ENCODE results near the gene ARHGAP19.

ARHGAP19 gene

DNA sequence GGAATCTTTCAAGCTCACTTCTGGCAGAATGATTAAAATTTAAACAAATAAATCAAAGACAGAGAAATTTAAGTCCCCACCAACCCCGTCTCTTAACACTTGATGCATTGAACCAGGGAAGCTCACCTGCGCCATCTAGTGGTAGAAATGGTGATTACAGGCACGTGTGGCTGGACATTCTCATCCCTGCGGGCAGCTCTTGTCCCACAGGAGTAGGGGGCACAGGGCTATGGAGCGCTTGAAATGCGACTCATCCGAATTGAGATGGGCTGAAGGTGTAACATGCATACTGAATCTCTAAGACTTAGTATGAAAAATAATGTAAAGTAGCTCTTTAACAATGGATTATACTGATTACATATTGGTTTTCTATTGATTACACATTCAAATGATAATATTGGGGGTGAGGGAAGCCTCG, 81.9 kb downstream of the ARHGAP19 start:
- ATAC-seq: peak; percentile 93
- TF ChIP-seq, protein P1, sequence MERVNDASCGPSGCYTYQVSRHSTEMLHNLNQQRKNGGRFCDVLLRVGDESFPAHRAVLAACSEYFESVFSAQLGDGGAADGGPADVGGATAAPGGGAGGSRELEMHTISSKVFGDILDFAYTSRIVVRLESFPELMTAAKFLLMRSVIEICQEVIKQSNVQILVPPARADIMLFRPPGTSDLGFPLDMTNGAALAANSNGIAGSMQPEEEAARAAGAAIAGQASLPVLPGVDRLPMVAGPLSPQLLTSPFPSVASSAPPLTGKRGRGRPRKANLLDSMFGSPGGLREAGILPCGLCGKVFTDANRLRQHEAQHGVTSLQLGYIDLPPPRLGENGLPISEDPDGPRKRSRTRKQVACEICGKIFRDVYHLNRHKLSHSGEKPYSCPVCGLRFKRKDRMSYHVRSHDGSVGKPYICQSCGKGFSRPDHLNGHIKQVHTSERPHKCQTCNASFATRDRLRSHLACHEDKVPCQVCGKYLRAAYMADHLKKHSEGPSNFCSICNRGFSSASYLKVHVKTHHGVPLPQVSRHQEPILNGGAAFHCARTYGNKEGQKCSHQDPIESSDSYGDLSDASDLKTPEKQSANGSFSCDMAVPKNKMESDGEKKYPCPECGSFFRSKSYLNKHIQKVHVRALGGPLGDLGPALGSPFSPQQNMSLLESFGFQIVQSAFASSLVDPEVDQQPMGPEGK (CRISPR knock-in tag; IDR thresholded peaks at IDR 0.05; ENCODE audit: borderline replicate concordance): no peak
- TF ChIP-seq ZNF8 (CRISPR knock-in tag; IDR thresholded peaks at IDR 0.05) (no peak), ESRRG (CRISPR knock-in tag; IDR thresholded peaks at IDR 0.05) (no peak), PPARA (CRISPR knock-in tag; IDR thresholded peaks at IDR 0.05; ENCODE audit: borderline replicate concordance) (no peak), BACH2 (CRISPR knock-in tag; IDR thresholded peaks at IDR 0.05; ENCODE audit: borderline replicate concordance) (no peak), RARB (CRISPR knock-in tag; IDR thresholded peaks at IDR 0.05) (no peak), TSHZ2 (CRISPR knock-in tag; IDR thresholded peaks at IDR 0.05) (no peak), CSDC2 (CRISPR knock-in tag; IDR thresholded peaks at IDR 0.05) (no peak), CREB5 (CRISPR knock-in tag; IDR thresholded peaks at IDR 0.05; ENCODE audit: low read depth) (no peak)

DNA sequence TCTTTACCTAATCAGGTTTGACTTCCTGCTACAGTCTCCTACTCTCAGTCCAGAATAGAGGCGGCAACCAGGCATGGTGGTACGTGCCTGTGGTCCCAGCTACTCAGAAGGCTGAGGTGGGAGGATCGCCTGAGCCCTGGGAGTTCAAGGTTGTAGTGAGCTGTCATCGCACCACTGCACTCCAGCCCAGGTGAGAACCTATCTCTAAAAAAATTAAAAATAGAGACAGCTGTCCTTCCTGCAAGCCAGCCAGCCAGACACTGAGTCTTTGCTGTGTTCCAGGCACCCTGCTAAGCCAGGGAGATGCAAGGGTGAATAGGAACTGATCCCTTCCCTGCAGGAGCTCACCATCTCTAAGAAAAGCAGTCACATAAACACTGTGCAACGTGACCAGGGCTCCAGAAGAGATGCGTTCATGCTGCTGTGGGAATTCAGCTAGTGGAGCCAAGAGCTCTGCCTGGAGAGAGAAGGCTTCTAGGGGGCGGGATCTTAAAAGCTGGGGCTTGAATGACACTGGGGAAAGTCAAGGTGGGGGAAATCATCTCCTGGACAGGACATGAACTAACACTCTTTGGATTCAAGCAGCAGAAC, 84.6 kb downstream of the ARHGAP19 start:
- TF ChIP-seq ZNF8 (CRISPR knock-in tag; IDR thresholded peaks at IDR 0.05) (no peak), GLIS3 (CRISPR knock-in tag; IDR thresholded peaks at IDR 0.05) (no peak), ZNF70 (CRISPR knock-in tag; IDR thresholded peaks at IDR 0.05) (no peak), TSHZ2 (CRISPR knock-in tag; IDR thresholded peaks at IDR 0.05) (no peak), ZFP3 (CRISPR knock-in tag; IDR thresholded peaks at IDR 0.05) (no peak), POU6F1 (CRISPR knock-in tag; IDR thresholded peaks at IDR 0.05; ENCODE audit: borderline replicate concordance, low read depth) (no peak), PPARA (CRISPR knock-in tag; IDR thresholded peaks at IDR 0.05; ENCODE audit: borderline replicate concordance) (no peak), OSR1 (CRISPR knock-in tag; IDR thresholded peaks at IDR 0.05) (no peak), ESRRG (CRISPR knock-in tag; IDR thresholded peaks at IDR 0.05) (no peak), CSRNP3 (CRISPR knock-in tag; IDR thresholded peaks at IDR 0.05) (no peak), CSDC2 (CRISPR knock-in tag; IDR thresholded peaks at IDR 0.05) (no peak), ZC3H10 (CRISPR knock-in tag; IDR thresholded peaks at IDR 0.05) (no peak), BACH2 (CRISPR knock-in tag; IDR thresholded peaks at IDR 0.05; ENCODE audit: borderline replicate concordance) (no peak), ZFP30 (CRISPR knock-in tag; IDR thresholded peaks at IDR 0.05) (no peak)
- TF ChIP-seq, protein P1 (CRISPR knock-in tag; IDR thresholded peaks at IDR 0.05; ENCODE audit: borderline replicate concordance): no peak
- no peak; the same call in 2 of the 3 replicates for ATAC-seq
